NCI-H187 treated with DMSO at 0.1 percent for 48 hours (cell line): ENCODE results near the gene LMCD1.

ENCODE experiments used
- DNase-seq: peaks from one replicate; lab custom pipeline; 2025; lab: John Stamatoyannopoulos, UW

Gene LMCD1

GRCh38 chr3:8584661-8585060 lies 83.0 kb downstream of the LMCD1 start:
- no peak for DNase-seq

- DNase-seq = no peak
Observed at GRCh38 chr3:8589880-8590556, 88.4 kb downstream of the LMCD1 start.

GRCh38 chr3:8593021-8593827 lies 91.6 kb downstream of the LMCD1 start:
- no peak for DNase-seq

- DNase-seq = no peak
Observed at GRCh38 chr3:8595252-8595651, 93.6 kb downstream of the LMCD1 start.

GRCh38 chr3:8595695-8596115 lies 94.1 kb downstream of the LMCD1 start:
- no peak for DNase-seq

GRCh38 chr3:8596321-8597218 lies 94.9 kb downstream of the LMCD1 start:
- DNase-seq = no peak

- no peak for DNase-seq
Observed at GRCh38 chr3:8597219-8597853, 95.7 kb downstream of the LMCD1 start.

- no peak for DNase-seq
Observed at GRCh38 chr3:8599146-8599545, 97.5 kb downstream of the LMCD1 start.

- DNase-seq = no peak
Observed at GRCh38 chr3:8600457-8600856, 98.8 kb downstream of the LMCD1 start.

GRCh38 chr3:8603115-8603710 lies 101.6 kb downstream of the LMCD1 start:
- DNase-seq = no peak

GRCh38 chr3:8604006-8604405 lies 102.4 kb downstream of the LMCD1 start:
- no peak for DNase-seq

GRCh38 chr3:8604988-8605387 lies 103.4 kb downstream of the LMCD1 start:
- no peak for DNase-seq

- no peak for DNase-seq
Observed at GRCh38 chr3:8606701-8607231, 105.1 kb downstream of the LMCD1 start.

- DNase-seq = no peak
Observed at GRCh38 chr3:8607234-8608040, 105.8 kb downstream of the LMCD1 start.

- no peak for DNase-seq
Observed at GRCh38 chr3:8608041-8608790, 106.6 kb downstream of the LMCD1 start.

GRCh38 chr3:8608791-8609467 lies 107.3 kb downstream of the LMCD1 start:
- DNase-seq = no peak

- no peak for DNase-seq
Observed at GRCh38 chr3:8610951-8611350, 109.3 kb downstream of the LMCD1 start.

GRCh38 chr3:8617921-8618320 lies 116.3 kb downstream of the LMCD1 start:
- no peak for DNase-seq

GRCh38 chr3:8618950-8619349 lies 117.3 kb downstream of the LMCD1 start:
- DNase-seq = no peak
